ENCODE data around the gene MUC20. TPM values are rescaled to one million over a fixed set of nuclear protein-coding genes. Genes with fewer than 3 reads are reported as not detected.

Gene MUC20
- total and polyA plus RNA-seq, 2 donors (not counting 1 experiment from before 2014, with no cell fraction given) = 0.54 to 0.66 TPM

DNA sequence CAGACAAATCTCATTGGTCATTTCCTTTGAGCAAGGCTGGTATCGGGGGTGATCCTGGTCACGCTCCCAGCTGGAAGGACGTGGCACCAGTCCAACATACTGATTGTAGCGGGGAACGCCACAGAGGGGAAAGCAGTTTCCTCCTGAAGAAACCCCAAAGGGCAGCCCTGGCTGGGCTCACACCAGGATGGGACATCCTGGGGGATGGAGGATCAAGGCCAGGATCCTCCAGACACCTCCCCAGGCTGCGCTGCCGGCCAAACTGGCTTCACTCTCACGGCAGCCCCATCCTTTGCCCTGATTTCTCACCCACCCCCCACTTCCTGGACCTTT, 36.6 kb downstream of the MUC20 start:
- no peak overlapping the region for H3K4me3 ChIP-seq (replicated peaks in 1 of 4; ENCODE audit: control extremely low read depth in 1 of 4, insufficient read depth in 1 of 4, low read depth in 3 of 4, low read length in 4 of 4)
- TF ChIP-seq EZH2 (IDR thresholded peaks at IDR 0.05; ENCODE audit: low read length, missing control alignments) = no peak
- TF ChIP-seq, protein P1, sequence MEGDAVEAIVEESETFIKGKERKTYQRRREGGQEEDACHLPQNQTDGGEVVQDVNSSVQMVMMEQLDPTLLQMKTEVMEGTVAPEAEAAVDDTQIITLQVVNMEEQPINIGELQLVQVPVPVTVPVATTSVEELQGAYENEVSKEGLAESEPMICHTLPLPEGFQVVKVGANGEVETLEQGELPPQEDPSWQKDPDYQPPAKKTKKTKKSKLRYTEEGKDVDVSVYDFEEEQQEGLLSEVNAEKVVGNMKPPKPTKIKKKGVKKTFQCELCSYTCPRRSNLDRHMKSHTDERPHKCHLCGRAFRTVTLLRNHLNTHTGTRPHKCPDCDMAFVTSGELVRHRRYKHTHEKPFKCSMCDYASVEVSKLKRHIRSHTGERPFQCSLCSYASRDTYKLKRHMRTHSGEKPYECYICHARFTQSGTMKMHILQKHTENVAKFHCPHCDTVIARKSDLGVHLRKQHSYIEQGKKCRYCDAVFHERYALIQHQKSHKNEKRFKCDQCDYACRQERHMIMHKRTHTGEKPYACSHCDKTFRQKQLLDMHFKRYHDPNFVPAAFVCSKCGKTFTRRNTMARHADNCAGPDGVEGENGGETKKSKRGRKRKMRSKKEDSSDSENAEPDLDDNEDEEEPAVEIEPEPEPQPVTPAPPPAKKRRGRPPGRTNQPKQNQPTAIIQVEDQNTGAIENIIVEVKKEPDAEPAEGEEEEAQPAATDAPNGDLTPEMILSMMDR (conservative IDR thresholded peaks at IDR 0.05 in 1 of 2, IDR thresholded peaks at IDR 0.05 in 1 of 2; ENCODE audit: low read depth in 1 of 2, low read length in 2 of 2) = no peak
- no peak overlapping the region for H3K27ac ChIP-seq (ENCODE audit: insufficient read depth, low read length)
- peaks cover 27% of the 10 kb centered on the region for H3K27me3 ChIP-seq (ENCODE audit: control insufficient read depth, insufficient read depth, low read length)
- H4K20me1 ChIP-seq (ENCODE audit: control insufficient read depth, extremely low read depth, insufficient read depth, low read length) = no peaks in the 10 kb centered on the region
- no peaks in the 10 kb centered on the region for H3K9me3 ChIP-seq (ENCODE audit: control insufficient read depth, insufficient read depth, low read depth, low read length)
- no peak for DNase-seq (ENCODE audit: low read depth in 2 of 2)
- H3K9ac ChIP-seq (ENCODE audit: insufficient read depth, low read length) = no peak overlapping the region
- H3K4me1 ChIP-seq (ENCODE audit: control insufficient read depth, extremely low read depth, insufficient read depth, low read length) = no peaks in the 10 kb centered on the region
- H3K4me2 ChIP-seq (ENCODE audit: extremely low read depth, insufficient read depth, low read length) = no peak overlapping the region
- no peak overlapping the region for H2AFZ ChIP-seq (ENCODE audit: low read length)
- H3K79me2 ChIP-seq (ENCODE audit: control insufficient read depth, insufficient read depth, low read length) = no peaks in the 10 kb centered on the region
- no peaks in the 10 kb centered on the region for H3K36me3 ChIP-seq (ENCODE audit: control insufficient read depth, insufficient read depth, low read length)

DNA sequence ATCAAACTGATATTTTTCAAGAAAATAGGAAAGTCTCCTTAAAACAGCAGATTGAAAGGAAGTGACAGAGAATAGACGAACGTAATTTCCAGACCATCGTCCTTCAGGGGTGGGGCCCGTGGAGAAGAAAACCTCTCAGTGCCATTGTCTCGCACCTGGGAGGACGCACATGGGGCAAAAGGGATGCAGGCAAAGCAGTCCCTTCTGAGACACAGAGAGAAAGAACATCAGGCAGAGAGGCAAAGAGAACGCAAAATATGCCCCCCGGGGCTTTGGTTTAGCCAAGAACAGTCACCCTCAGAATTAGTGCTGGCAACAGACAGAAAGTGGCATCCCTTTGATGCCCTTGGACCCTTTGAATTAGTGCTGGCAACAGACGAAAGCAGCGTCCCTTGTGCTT, 37.0 kb downstream of the MUC20 start:
- no peak overlapping the region for H3K4me2 ChIP-seq (ENCODE audit: extremely low read depth, insufficient read depth, low read length)
- H2AFZ ChIP-seq (ENCODE audit: low read length) = no peak overlapping the region
- H3K36me3 ChIP-seq (ENCODE audit: control insufficient read depth, insufficient read depth, low read length) = no peaks in the 10 kb centered on the region
- no peaks in the 10 kb centered on the region for H4K20me1 ChIP-seq (ENCODE audit: control insufficient read depth, extremely low read depth, insufficient read depth, low read length)
- TF ChIP-seq, protein P1 (conservative IDR thresholded peaks at IDR 0.05 in 1 of 2, IDR thresholded peaks at IDR 0.05 in 1 of 2; ENCODE audit: low read depth in 1 of 2, low read length in 2 of 2) = no peak
- TF ChIP-seq EZH2 (IDR thresholded peaks at IDR 0.05; ENCODE audit: low read length, missing control alignments) = no peak
- peaks cover 27% of the 10 kb centered on the region for H3K27me3 ChIP-seq (ENCODE audit: control insufficient read depth, insufficient read depth, low read length)
- no peak overlapping the region for H3K9ac ChIP-seq (ENCODE audit: insufficient read depth, low read length)
- no peak overlapping the region for H3K4me3 ChIP-seq (replicated peaks in 1 of 4; ENCODE audit: control extremely low read depth in 1 of 4, insufficient read depth in 1 of 4, low read depth in 3 of 4, low read length in 4 of 4)
- no peak overlapping the region for H3K27ac ChIP-seq (ENCODE audit: insufficient read depth, low read length)
- H3K79me2 ChIP-seq (ENCODE audit: control insufficient read depth, insufficient read depth, low read length) = no peaks in the 10 kb centered on the region
- H3K9me3 ChIP-seq (ENCODE audit: control insufficient read depth, insufficient read depth, low read depth, low read length) = no peaks in the 10 kb centered on the region
- no peaks in the 10 kb centered on the region for H3K4me1 ChIP-seq (ENCODE audit: control insufficient read depth, extremely low read depth, insufficient read depth, low read length)
- no peak for DNase-seq (ENCODE audit: low read depth in 2 of 2)

DNA sequence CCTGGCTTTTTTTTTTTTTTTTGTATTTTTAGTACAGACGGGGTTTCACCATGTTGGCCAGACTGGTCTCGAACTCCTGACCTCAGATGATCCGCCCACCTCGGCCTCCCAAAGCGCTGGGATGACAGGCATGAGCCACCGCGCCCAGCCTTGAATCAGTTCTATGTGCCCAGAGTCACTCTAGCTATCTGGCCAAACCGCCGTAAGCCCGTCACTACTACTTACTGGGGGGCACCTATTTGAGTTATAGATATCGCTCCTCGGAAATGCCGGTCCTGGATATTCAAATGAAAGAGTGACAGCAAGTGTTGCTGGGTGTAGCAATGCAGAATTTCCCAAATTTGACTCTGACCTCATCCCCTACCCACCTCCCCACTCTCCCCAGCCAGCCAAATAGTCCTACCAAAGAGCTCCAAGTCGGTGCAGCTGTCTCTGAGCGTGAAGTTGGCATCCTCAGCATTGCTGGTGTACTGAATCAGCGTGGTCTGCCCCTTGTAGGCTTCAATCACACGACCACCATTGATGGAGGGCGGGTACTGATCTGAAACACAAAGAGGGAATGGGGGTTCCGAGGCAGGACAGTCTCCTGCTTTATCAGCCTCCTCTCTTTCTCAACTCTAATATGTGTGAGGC, 38.1 kb downstream of the MUC20 start:
- TF ChIP-seq EZH2 (IDR thresholded peaks at IDR 0.05; ENCODE audit: low read length, missing control alignments) = no peak
- TF ChIP-seq, protein P1 (conservative IDR thresholded peaks at IDR 0.05 in 1 of 2, IDR thresholded peaks at IDR 0.05 in 1 of 2; ENCODE audit: low read depth in 1 of 2, low read length in 2 of 2) = no peak
- no peaks in the 10 kb centered on the region for H3K9me3 ChIP-seq (ENCODE audit: control insufficient read depth, insufficient read depth, low read depth, low read length)
- no peak overlapping the region for H3K9ac ChIP-seq (ENCODE audit: insufficient read depth, low read length)
- DNase-seq (ENCODE audit: low read depth in 2 of 2) = no peak
- H3K4me3 ChIP-seq (replicated peaks in 1 of 4; ENCODE audit: control extremely low read depth in 1 of 4, insufficient read depth in 1 of 4, low read depth in 3 of 4, low read length in 4 of 4) = no peak overlapping the region
- no peaks in the 10 kb centered on the region for H3K79me2 ChIP-seq (ENCODE audit: control insufficient read depth, insufficient read depth, low read length)
- peaks cover 27% of the 10 kb centered on the region for H3K27me3 ChIP-seq (ENCODE audit: control insufficient read depth, insufficient read depth, low read length)
- no peak overlapping the region for H2AFZ ChIP-seq (ENCODE audit: low read length)
- no peaks in the 10 kb centered on the region for H3K36me3 ChIP-seq (ENCODE audit: control insufficient read depth, insufficient read depth, low read length)
- no peak overlapping the region for H3K27ac ChIP-seq (ENCODE audit: insufficient read depth, low read length)
- no peaks in the 10 kb centered on the region for H3K4me1 ChIP-seq (ENCODE audit: control insufficient read depth, extremely low read depth, insufficient read depth, low read length)
- H3K4me2 ChIP-seq (ENCODE audit: extremely low read depth, insufficient read depth, low read length) = no peak overlapping the region
- H4K20me1 ChIP-seq (ENCODE audit: control insufficient read depth, extremely low read depth, insufficient read depth, low read length) = no peaks in the 10 kb centered on the region
